GM23338 (cell line): ENCODE results near the gene NFATC1.

ENCODE experiments used
- CREB1 ChIP-seq: fragments of 250-450 bp; sonication (Bioruptor Pico); IDR thresholded peaks from 2 replicates; pipeline ENCODE4 v1.5.0; 2020; ENCODE audit warnings: low read depth, mild to moderate bottlenecking, moderate library complexity
- TF ChIP-seq, protein P1 (sequence below), 2 experiments: fragments of 200-600 bp in 1 of 2; sonication (generic) in 1 of 2; conservative IDR thresholded peaks; 2 replicates each; pipeline versions ENCODE4 v1.5.1 to v1.6.1; 2016 to 2017; ENCODE audit warnings: antibody characterized with exemption in 2 of 2, low read depth in 2 of 2, mild to moderate bottlenecking in 2 of 2, moderate library complexity in 1 of 2

DNA sequence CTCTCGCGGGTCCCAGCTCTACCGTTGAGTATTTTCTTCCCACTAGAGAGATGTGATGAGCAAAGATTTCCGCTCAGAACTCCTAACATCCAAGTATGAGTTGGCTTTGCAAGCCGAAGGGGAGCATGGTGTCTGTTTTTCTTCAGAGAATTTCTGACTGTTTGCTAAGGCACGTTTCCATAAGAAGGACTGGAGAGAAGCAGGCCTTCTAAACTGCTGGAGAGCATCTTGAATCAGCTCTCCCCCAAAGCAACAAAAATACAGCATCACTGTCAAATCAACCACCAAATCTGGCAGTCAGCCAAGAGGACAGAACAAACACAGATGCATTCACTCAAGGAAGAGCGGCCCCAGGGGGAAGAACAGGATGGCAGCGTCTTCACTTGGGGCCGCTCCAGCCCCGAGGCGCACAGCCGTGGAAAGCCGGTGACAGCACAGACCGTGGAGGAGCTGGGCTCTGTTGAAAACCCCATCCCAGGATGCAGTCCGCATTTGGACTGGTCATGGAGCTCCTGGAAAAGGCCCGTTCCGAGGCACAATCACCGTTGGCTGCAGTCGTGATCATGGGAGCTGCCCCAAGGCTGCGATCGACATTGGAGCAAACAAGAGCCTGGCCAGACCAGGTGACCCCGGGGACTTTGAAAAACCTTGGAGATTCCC is 101.4 kb downstream of the NFATC1 start:
- TF ChIP-seq, protein P1, sequence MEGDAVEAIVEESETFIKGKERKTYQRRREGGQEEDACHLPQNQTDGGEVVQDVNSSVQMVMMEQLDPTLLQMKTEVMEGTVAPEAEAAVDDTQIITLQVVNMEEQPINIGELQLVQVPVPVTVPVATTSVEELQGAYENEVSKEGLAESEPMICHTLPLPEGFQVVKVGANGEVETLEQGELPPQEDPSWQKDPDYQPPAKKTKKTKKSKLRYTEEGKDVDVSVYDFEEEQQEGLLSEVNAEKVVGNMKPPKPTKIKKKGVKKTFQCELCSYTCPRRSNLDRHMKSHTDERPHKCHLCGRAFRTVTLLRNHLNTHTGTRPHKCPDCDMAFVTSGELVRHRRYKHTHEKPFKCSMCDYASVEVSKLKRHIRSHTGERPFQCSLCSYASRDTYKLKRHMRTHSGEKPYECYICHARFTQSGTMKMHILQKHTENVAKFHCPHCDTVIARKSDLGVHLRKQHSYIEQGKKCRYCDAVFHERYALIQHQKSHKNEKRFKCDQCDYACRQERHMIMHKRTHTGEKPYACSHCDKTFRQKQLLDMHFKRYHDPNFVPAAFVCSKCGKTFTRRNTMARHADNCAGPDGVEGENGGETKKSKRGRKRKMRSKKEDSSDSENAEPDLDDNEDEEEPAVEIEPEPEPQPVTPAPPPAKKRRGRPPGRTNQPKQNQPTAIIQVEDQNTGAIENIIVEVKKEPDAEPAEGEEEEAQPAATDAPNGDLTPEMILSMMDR (conservative IDR thresholded peaks at IDR 0.05; ENCODE audit: low read depth in 2 of 2): no peak
- TF ChIP-seq CREB1 (CRISPR knock-in tag): no peak
